ENCODE measurements around the gene CARD14. TPM values are rescaled to one million over a fixed set of nuclear protein-coding genes. Genes with fewer than 3 reads are reported as not detected.

The CARD14 gene
- polyA plus RNA-seq, 1 donor (not counting 4 experiments of a cell fraction or from before 2014, with no cell fraction given): 0.49 TPM

DNA sequence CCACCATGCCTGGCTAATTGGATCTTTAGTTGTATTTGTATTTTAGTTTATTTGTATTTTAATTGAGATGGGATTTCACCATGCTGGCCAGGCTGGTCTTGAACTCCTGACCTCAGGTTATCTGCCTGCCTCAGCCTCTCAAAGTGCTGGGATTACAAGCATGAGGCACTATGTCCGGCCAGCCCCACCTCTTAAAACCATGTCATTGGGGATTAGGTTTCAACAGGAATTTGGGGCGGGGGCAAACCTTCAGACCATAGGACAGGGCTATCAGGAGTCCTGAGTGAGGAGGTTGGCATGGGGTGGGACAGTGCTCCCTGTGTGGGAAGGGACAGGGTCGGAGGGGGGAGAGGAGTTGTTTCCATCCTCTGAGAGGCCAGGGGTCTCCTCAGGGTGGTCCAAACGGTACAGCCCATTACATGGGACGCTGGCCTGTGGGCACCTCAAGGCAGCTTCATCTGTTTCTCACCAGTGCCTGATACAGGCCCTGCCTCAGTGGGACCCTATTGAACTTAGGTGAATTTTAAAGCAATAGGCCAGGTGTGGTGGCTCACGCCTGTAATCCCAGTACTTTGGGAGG, 46.8 kb upstream of the CARD14 start:
- DNase-seq (ENCODE audit: low read depth, low spot score): no peak
- Histone ChIP-seq H3K27ac (ENCODE audit: control insufficient read depth, insufficient read depth, low read length) (no peak overlapping the region), H3K4me2 (ENCODE audit: control insufficient read depth, extremely low read depth, insufficient read depth, low read depth, low read length) (no peak overlapping the region), H3K9me1 (ENCODE audit: control insufficient read depth, extremely low read depth, insufficient read depth, low read length) (no peaks in the 10 kb centered on the region), H3K79me2 (ENCODE audit: control insufficient read depth, insufficient read depth, low read length) (no peaks in the 10 kb centered on the region), H3K27me3 (ENCODE audit: control insufficient read depth, extremely low read depth, insufficient read depth, low read length) (no peaks in the 10 kb centered on the region), H3K9me3 (ENCODE audit: control insufficient read depth, low read depth, low read length) (no peaks in the 10 kb centered on the region), H2AFZ (ENCODE audit: control insufficient read depth, low read length) (no peak overlapping the region), H3K4me3 (ENCODE audit: control insufficient read depth in 2 of 3, extremely low read depth in 1 of 3, insufficient read depth in 2 of 3, low read depth in 1 of 3, low read length in 3 of 3) (no peak overlapping the region), H4K20me1 (ENCODE audit: control insufficient read depth, extremely low read depth, insufficient read depth, low read length) (no peaks in the 10 kb centered on the region), H3K4me1 (ENCODE audit: control insufficient read depth, extremely low read depth, insufficient read depth, low read length) (peaks cover 8% of the 10 kb centered on the region), H3K9ac (ENCODE audit: control insufficient read depth, extremely low read depth, insufficient read depth, low read length) (no peak overlapping the region), H3K36me3 (ENCODE audit: control insufficient read depth in 2 of 2, extremely low read depth in 1 of 2, insufficient read depth in 2 of 2, low read length in 2 of 2) (no peaks in the 10 kb centered on the region)
- dilution Hi-C loops (cut with MboI; ENCODE audit: extremely low pct_ligation_motif_present, low sequenced_read_pairs): no loop called here
- FAIRE-seq: no peak
- TF ChIP-seq EZH2 (IDR thresholded peaks at IDR 0.05; ENCODE audit: low read length): no peak
- TF ChIP-seq, protein P1, sequence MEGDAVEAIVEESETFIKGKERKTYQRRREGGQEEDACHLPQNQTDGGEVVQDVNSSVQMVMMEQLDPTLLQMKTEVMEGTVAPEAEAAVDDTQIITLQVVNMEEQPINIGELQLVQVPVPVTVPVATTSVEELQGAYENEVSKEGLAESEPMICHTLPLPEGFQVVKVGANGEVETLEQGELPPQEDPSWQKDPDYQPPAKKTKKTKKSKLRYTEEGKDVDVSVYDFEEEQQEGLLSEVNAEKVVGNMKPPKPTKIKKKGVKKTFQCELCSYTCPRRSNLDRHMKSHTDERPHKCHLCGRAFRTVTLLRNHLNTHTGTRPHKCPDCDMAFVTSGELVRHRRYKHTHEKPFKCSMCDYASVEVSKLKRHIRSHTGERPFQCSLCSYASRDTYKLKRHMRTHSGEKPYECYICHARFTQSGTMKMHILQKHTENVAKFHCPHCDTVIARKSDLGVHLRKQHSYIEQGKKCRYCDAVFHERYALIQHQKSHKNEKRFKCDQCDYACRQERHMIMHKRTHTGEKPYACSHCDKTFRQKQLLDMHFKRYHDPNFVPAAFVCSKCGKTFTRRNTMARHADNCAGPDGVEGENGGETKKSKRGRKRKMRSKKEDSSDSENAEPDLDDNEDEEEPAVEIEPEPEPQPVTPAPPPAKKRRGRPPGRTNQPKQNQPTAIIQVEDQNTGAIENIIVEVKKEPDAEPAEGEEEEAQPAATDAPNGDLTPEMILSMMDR (optimal IDR thresholded peaks at IDR 0.05 in 1 of 3, IDR thresholded peaks at IDR 0.05 in 1 of 3, conservative IDR thresholded peaks at IDR 0.05 in 1 of 3; ENCODE audit: extremely low read depth in 1 of 3, insufficient read depth in 2 of 3, low read length in 3 of 3): no peak

DNA sequence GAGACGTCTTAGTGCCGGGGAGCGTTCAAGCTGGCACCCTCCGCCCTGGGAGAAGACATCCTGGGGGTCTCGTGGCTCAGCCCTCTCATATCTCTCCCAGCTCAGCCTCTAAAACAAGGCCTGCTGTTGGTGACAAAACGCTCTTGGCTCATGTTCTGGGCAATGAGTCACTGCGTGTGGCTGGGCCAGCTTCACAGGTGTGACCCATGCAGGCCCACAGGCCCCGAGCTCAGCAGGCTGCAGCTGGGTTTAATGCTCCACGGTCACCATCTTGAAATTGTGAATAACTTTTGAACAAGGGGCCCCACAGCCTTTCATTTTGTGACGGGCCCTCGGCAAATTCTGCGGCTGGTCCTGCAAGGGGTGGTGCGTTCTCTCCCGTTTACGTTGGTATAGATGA, 46.0 kb upstream of the CARD14 start:
- Histone ChIP-seq H3K79me2 (ENCODE audit: control insufficient read depth, insufficient read depth, low read length) (no peaks in the 10 kb centered on the region), H3K27ac (ENCODE audit: control insufficient read depth, insufficient read depth, low read length) (peak overlapping the region; percentile 49), H2AFZ (ENCODE audit: control insufficient read depth, low read length) (no peak overlapping the region), H3K27me3 (ENCODE audit: control insufficient read depth, extremely low read depth, insufficient read depth, low read length) (no peaks in the 10 kb centered on the region), H3K9me1 (ENCODE audit: control insufficient read depth, extremely low read depth, insufficient read depth, low read length) (no peaks in the 10 kb centered on the region), H3K9me3 (ENCODE audit: control insufficient read depth, low read depth, low read length) (no peaks in the 10 kb centered on the region), H3K4me3 (ENCODE audit: control insufficient read depth in 2 of 3, extremely low read depth in 1 of 3, insufficient read depth in 2 of 3, low read depth in 1 of 3, low read length in 3 of 3) (no peak overlapping the region), H3K4me1 (ENCODE audit: control insufficient read depth, extremely low read depth, insufficient read depth, low read length) (peaks cover 9% of the 10 kb centered on the region), H3K9ac (ENCODE audit: control insufficient read depth, extremely low read depth, insufficient read depth, low read length) (no peak overlapping the region), H4K20me1 (ENCODE audit: control insufficient read depth, extremely low read depth, insufficient read depth, low read length) (no peaks in the 10 kb centered on the region), H3K4me2 (ENCODE audit: control insufficient read depth, extremely low read depth, insufficient read depth, low read depth, low read length) (no peak overlapping the region), H3K36me3 (ENCODE audit: control insufficient read depth in 2 of 2, extremely low read depth in 1 of 2, insufficient read depth in 2 of 2, low read length in 2 of 2) (no peaks in the 10 kb centered on the region)
- dilution Hi-C loops (cut with MboI; ENCODE audit: extremely low pct_ligation_motif_present, low sequenced_read_pairs): no loop called here
- TF ChIP-seq, protein P1 (optimal IDR thresholded peaks at IDR 0.05 in 1 of 3, IDR thresholded peaks at IDR 0.05 in 1 of 3, conservative IDR thresholded peaks at IDR 0.05 in 1 of 3; ENCODE audit: extremely low read depth in 1 of 3, insufficient read depth in 2 of 3, low read length in 3 of 3): no peak
- TF ChIP-seq EZH2 (IDR thresholded peaks at IDR 0.05; ENCODE audit: low read length): no peak
- FAIRE-seq (no peak), DNase-seq (ENCODE audit: low read depth, low spot score) (no peak)

All from keratinocyte (primary cell).